Right lobe of liver (tissue), 4 donors: Measurements from ENCODE around the gene MCM7.

Experiments
- CTCF ChIP-seq, 4 donors: fragments of 200-600 bp in 3 of 4; fragments of 450-650 bp in 1 of 4; IDR thresholded peaks; one replicate each; pipeline versions ENCODE4 v1.5.1 to v1.8.0; 2016 to 2022; ENCODE audit warnings: antibody characterized with exemption in 4 of 4, mild to moderate bottlenecking in 2 of 4
- POLR2A ChIP-seq: fragments of 450-650 bp; IDR thresholded peaks from one replicate; pipeline ENCODE4 v1.6.1; 2017; ENCODE audit warnings: antibody characterized with exemption, mild to moderate bottlenecking
- donor health status: DM: no; HTN: no; CAD: no.
- donor health status: DM: no; HTN: no; CAD: no.
- donor health status: DM: no; HTN: yes; CAD: no.

- TF ChIP-seq CTCF (IDR thresholded peaks at IDR 0.05): no peak
- TF ChIP-seq POLR2A: no peak
These were observed 7.2 kb downstream of the MCM7 start for GRCh38 chr7:100093925-100094486.
